Kidney epithelial cell (primary cell): ENCODE data around the gene ADGRD2. TPM values are rescaled to one million over a fixed set of nuclear protein-coding genes. Genes with fewer than 3 reads are reported as not detected.

Source experiments
- DNase-seq: peaks from one replicate; pipeline ENCODE4 v3.0.0-alpha.2; 2010; ENCODE audit warnings: low read depth
- H3K27me3 ChIP-seq: 2 replicates; pipeline ENCODE4 v1.6.0; 2011; ENCODE audit warnings: low read length; ENCODE audit not compliant: control insufficient read depth, insufficient read depth
- H3K36me3 ChIP-seq: 2 replicates; pipeline ENCODE4 v1.5.1; 2011; ENCODE audit warnings: low read length; ENCODE audit not compliant: control insufficient read depth, insufficient read depth
- H3K4me3 ChIP-seq: 2 replicates; pipeline ENCODE4 v1.5.1; 2011; ENCODE audit warnings: low read depth, mild to moderate bottlenecking, control low read depth, low read length
- total RNA-seq: library from RNA; depleted of rRNA; stranded (reverse); fragments of >200 nt; gene quantifications from 2 replicates; pipeline ENCODE4 v1.2.3, GENCODE V29; 2015
- TF ChIP-seq, protein P1 (sequence below): IDR thresholded peaks from 2 replicates; pipeline ENCODE4 v1.5.1; 2011; ENCODE audit warnings: mild to moderate bottlenecking, moderate library complexity, low read length, control low read depth, inconsistent platforms; ENCODE audit not compliant: insufficient read depth, poor library complexity, severe bottlenecking

ADGRD2 gene
- total RNA-seq, 1 donor from 2014 or later = not detected

DNA sequence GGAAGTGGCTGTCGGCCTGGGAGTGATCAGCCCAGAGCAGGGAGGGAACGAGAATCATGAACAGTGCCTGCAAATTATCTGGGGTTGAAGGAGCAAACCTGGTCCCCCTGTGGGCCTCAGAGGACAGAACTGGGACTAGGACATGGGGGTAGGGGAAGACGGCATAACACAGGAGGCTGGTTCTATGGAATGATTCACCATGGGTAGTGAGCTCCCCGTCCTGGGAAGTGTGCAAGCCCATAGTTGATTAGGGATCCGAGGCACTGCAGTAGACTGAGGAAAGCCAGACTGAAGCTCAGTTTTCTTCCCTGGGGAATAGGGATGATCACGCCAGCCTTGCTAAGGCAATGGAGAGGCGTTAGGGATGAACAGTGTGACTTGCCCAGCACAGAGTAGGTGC lies 5.6 kb downstream of the ADGRD2 start:
- TF ChIP-seq, protein P1, sequence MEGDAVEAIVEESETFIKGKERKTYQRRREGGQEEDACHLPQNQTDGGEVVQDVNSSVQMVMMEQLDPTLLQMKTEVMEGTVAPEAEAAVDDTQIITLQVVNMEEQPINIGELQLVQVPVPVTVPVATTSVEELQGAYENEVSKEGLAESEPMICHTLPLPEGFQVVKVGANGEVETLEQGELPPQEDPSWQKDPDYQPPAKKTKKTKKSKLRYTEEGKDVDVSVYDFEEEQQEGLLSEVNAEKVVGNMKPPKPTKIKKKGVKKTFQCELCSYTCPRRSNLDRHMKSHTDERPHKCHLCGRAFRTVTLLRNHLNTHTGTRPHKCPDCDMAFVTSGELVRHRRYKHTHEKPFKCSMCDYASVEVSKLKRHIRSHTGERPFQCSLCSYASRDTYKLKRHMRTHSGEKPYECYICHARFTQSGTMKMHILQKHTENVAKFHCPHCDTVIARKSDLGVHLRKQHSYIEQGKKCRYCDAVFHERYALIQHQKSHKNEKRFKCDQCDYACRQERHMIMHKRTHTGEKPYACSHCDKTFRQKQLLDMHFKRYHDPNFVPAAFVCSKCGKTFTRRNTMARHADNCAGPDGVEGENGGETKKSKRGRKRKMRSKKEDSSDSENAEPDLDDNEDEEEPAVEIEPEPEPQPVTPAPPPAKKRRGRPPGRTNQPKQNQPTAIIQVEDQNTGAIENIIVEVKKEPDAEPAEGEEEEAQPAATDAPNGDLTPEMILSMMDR = no peak
- peaks cover 47% of the 10 kb centered on the region for H3K27me3 ChIP-seq
- H3K4me3 ChIP-seq = no peak overlapping the region
- no peak for DNase-seq
- no peaks in the 10 kb centered on the region for H3K36me3 ChIP-seq

DNA sequence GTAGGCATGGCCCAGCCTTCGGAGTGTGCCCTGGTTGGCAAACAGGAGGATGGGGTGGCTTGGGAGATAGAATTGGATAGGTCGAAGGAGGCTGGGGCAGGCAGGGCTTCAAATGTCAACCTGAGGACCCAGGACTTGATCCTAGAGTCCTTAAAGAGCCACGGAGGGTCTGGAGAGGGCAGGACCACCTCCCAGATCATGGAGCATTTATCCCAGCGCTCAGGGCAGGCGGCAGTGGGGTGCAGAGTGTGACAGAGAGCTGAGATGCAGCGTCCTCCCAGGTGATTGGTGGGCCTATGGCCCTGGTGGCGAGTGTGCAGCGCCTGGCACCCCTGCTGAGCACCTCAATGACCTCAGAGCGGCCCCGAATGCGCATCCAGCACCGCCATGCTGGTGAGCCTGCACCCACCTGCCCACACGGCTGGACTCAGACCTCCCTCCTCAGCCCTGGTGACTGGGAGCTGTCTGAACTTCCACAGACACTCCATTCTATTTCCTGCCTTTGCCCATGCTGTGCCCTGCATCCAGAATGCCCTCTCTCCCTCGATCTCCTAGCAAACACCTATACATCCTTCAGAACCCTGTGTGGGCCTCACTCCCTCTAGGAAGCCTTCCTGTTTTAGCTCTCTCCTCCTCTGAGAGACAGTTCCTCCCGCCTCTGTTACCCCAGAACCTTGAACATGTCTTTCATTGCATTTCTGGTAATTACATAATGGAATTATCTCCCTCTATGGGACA lies 6.3 kb downstream of the ADGRD2 start:
- TF ChIP-seq, protein P1 = no peak
- peaks cover 40% of the 10 kb centered on the region for H3K27me3 ChIP-seq

DNA sequence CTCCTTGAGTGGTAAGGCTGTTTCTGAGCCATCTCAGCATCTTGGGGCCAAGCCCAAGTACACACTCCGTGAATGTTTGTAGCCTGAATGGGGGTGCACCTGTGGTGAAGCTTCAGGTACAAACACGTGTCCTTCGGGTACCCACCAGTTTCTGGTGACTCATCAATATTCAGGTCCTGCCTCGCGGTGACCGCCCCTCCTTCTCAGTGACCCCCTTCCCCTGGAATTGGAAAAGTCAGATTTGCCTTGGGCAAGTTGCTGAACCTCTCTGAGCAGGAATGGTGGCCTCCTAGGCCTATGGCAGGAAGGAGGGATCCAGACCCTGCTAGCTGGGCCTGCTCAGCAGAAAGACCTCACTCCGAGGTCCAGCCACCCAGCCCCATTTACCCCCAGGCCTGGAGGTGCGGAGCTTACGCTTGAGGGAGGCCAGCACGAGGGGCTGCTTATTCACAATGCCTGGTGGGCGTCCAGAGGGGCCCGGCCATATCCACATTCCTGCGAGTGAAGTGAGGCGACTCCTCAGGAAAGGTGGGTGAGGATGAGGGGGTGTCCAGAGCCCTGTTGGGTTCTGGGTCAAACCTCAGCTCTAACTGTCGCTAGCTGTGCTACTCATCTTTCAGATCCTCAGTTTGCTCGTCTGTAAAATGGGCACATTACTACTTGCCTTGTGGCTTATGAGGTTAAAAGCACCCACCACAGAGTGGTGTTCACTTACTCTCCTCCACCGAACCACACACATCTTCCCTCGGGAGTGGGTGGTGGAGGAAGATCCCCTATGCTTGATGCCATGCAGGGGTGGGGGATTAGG lies 7.0 kb downstream of the ADGRD2 start:
- DNase-seq = no peak
- Histone ChIP-seq H3K4me3 (no peak overlapping the region), H3K27me3 (peaks cover 33% of the 10 kb centered on the region), H3K36me3 (no peaks in the 10 kb centered on the region)
- TF ChIP-seq, protein P1 = no peak

More for the DNA sequence above, 6.3 kb downstream of the ADGRD2 start:
- Histone ChIP-seq H3K36me3 (no peaks in the 10 kb centered on the region), H3K4me3 (no peak overlapping the region)
- no peak for DNase-seq

DNA sequence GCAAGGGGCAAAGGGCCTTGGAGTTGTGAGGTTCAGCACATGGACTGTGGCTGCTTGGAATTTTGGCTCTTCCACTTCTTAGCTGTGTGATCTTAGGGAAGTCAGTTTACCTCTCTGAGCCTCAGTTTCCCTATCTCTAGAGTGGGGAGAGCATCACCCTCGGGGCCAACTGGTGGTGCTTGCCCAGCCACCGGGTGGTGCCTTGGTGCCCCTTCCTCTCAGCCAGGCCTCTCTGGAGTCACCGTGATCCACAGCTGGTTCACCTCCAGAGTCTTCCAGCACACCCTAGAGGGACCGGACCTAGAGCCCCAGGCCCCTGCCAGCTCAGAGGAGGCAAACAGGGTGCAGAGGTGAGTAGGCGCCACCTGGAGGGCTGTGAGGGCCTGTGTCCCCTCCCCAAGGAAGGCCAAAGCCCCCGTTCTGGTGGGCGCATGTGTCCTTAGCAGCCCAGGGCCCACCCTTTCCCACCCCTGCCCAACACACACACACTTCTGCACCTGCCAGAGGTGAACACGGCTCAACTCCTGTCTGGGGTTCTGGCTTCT lies 7.7 kb downstream of the ADGRD2 start:
- H3K36me3 ChIP-seq = no peaks in the 10 kb centered on the region
- TF ChIP-seq, protein P1 = no peak
- DNase-seq = no peak
- H3K27me3 ChIP-seq = peaks cover 26% of the 10 kb centered on the region
- no peak overlapping the region for H3K4me3 ChIP-seq

DNA sequence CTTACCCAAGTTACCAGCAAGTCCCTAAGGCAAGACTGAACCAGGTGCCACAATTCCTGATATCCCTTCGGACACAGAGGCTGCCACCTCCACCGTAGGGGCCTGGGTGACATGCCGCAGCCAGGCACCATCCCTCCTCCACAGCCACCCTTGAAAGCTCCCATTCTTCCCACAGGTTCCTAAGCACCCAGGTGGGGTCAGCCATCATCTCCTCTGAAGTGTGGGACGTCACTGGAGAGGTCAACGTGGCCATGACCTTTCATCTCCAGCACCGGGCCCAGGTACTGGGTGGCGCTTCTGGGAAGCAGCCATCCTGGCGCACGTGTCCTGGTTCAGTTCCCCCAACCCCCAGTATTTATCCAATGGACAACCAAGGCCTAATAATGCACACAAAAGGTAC lies 8.2 kb downstream of the ADGRD2 start:
- Histone ChIP-seq H3K27me3 (peaks cover 22% of the 10 kb centered on the region), H3K36me3 (no peaks in the 10 kb centered on the region), H3K4me3 (no peak overlapping the region)
- DNase-seq = no peak
- TF ChIP-seq, protein P1 = no peak
